HG03571 (cell line): Measurements from ENCODE around the gene ANKRD30BL.
"Not testable (repeated sequence)": the region's sequence is repeated elsewhere in the genome, so short reads cannot be mapped to it uniquely, and the experiment has no call there.

Experiments used
- ATAC-seq: cut with Tn5 transposase; IDR thresholded peaks from one replicate; pipeline ENCODE4 v1.9.1; 2021; ENCODE audit not compliant: unreplicated experiment

The ANKRD30BL gene

GRCh38 chr2:132161161-132162124 is at the start of gene ANKRD30BL:
Gene ANKRD30BL, minus strand, starts transcription at chr2:132161952. Its CDS starts 247 bp downstream, at chr2:132161705.
- ATAC-seq: not testable (repeated sequence)

- ATAC-seq: not testable (repeated sequence)
Observed at GRCh38 chr2:132202866-132203265, 41.1 kb upstream of the ANKRD30BL start.

GRCh38 chr2:132192854-132193253 is 31.1 kb upstream of the ANKRD30BL start:
- not testable (repeated sequence) for ATAC-seq

- not testable (repeated sequence) for ATAC-seq
Observed at GRCh38 chr2:132167100-132167499, 5.3 kb upstream of the ANKRD30BL start.

GRCh38 chr2:132162125-132162660 is 441 bp upstream of the ANKRD30BL start:
- not testable (repeated sequence) for ATAC-seq

GRCh38 chr2:132146774-132147173 is 15.0 kb downstream of the ANKRD30BL start:
- not testable (repeated sequence) for ATAC-seq
